COLO668 (cell line): Measurements from ENCODE around the gene ZBTB2.
A peak's percentile ranks its signal among the peaks of the same experiment; 100 is the strongest.
"Not testable (repeated sequence)": the region's sequence is repeated elsewhere in the genome, so short reads cannot be mapped to it uniquely, and the experiment has no call there.

ENCODE experiments used
- DNase-seq: peaks from one replicate; lab custom pipeline; 2025; ENCODE audit not compliant: unreplicated experiment; lab: John Stamatoyannopoulos, UW

ZBTB2 gene

GRCh38 chr6:151403919-151404308 lies 12.6 kb upstream of the ZBTB2 start:
- DNase-seq, result no peak

- no peak for DNase-seq
Observed at GRCh38 chr6:151402228-151402627, 10.9 kb upstream of the ZBTB2 start.

GRCh38 chr6:151400473-151400872 lies 9.1 kb upstream of the ZBTB2 start:
- no peak for DNase-seq

GRCh38 chr6:151399679-151400078 lies 8.3 kb upstream of the ZBTB2 start:
- DNase-seq, result no peak

GRCh38 chr6:151393410-151393809 lies 2.1 kb upstream of the ZBTB2 start:
- no peak for DNase-seq

GRCh38 chr6:151392427-151392826 lies 1.1 kb upstream of the ZBTB2 start:
- no peak for DNase-seq

GRCh38 chr6:151390851-151391470 lies 398 bp downstream of the ZBTB2 start:
- DNase-seq, result peak; percentile 76

- peak; percentile 98 for DNase-seq
Observed at GRCh38 chr6:151390276-151390850, 996 bp downstream of the ZBTB2 start.

- peak; percentile 52 for DNase-seq
Observed at GRCh38 chr6:151389618-151390275, 1.6 kb downstream of the ZBTB2 start.

- DNase-seq, result no peak
Observed at GRCh38 chr6:151388997-151389617, 2.3 kb downstream of the ZBTB2 start.

- no peak for DNase-seq
Observed at GRCh38 chr6:151388236-151388635, 3.1 kb downstream of the ZBTB2 start.

- no peak for DNase-seq
Observed at GRCh38 chr6:151387175-151387970, 4.0 kb downstream of the ZBTB2 start.

GRCh38 chr6:151385177-151385576 lies 6.2 kb downstream of the ZBTB2 start:
- DNase-seq, result no peak

GRCh38 chr6:151384151-151384550 lies 7.2 kb downstream of the ZBTB2 start:
- DNase-seq, result no peak

- not testable (repeated sequence) for DNase-seq
Observed at GRCh38 chr6:151382631-151383030, 8.7 kb downstream of the ZBTB2 start.

- no peak for DNase-seq
Observed at GRCh38 chr6:151381722-151382121, 9.6 kb downstream of the ZBTB2 start.

- DNase-seq, result no peak
Observed at GRCh38 chr6:151380848-151381205, 10.5 kb downstream of the ZBTB2 start.

GRCh38 chr6:151379933-151380847 lies 11.2 kb downstream of the ZBTB2 start:
- DNase-seq, result no peak

- no peak for DNase-seq
Observed at GRCh38 chr6:151377095-151377494, 14.3 kb downstream of the ZBTB2 start.

GRCh38 chr6:151376440-151376839 lies 14.9 kb downstream of the ZBTB2 start:
- DNase-seq, result no peak
